ENCODE measurements around the gene ICA1L.

DNA sequence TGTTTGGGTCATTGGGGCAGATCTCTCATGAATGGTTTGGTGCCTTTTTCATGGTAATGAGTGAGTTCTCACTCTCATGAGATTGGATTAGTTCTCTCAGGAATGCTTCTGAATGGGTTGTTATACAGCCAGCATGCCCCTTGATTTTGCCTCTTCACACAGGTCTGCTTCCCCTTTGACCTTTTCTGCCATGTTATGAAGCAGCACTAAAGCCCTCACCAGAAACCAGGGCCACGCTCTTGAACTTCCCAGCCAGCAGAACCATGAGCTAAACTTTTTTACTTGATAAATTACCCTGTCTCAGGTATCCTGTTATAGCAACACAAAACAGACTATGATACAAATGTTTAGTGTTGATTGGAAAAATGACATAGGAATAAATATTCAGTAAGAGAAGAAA is 57.3 kb downstream of the ICA1L start:
- TF ChIP-seq, protein P1, sequence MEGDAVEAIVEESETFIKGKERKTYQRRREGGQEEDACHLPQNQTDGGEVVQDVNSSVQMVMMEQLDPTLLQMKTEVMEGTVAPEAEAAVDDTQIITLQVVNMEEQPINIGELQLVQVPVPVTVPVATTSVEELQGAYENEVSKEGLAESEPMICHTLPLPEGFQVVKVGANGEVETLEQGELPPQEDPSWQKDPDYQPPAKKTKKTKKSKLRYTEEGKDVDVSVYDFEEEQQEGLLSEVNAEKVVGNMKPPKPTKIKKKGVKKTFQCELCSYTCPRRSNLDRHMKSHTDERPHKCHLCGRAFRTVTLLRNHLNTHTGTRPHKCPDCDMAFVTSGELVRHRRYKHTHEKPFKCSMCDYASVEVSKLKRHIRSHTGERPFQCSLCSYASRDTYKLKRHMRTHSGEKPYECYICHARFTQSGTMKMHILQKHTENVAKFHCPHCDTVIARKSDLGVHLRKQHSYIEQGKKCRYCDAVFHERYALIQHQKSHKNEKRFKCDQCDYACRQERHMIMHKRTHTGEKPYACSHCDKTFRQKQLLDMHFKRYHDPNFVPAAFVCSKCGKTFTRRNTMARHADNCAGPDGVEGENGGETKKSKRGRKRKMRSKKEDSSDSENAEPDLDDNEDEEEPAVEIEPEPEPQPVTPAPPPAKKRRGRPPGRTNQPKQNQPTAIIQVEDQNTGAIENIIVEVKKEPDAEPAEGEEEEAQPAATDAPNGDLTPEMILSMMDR (IDR thresholded peaks at IDR 0.05; ENCODE audit: low read depth, low read length): no peak
- TF ChIP-seq, protein P2, sequence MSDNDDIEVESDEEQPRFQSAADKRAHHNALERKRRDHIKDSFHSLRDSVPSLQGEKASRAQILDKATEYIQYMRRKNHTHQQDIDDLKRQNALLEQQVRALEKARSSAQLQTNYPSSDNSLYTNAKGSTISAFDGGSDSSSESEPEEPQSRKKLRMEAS (IDR thresholded peaks at IDR 0.05; ENCODE audit: low read depth, low read length): no peak
